Adrenal gland (tissue), 5 donors: Measurements from ENCODE around the gene SH3BP5L.

ENCODE experiments used
- POLR2A ChIP-seq, 2 donors: fragments of 450-650 bp; IDR thresholded peaks; one replicate each; pipeline ENCODE4 v1.6.1; 2017; ENCODE audit warnings: antibody characterized with exemption in 2 of 2, mild to moderate bottlenecking in 2 of 2, moderate library complexity in 1 of 2
- TF ChIP-seq, protein P1 (sequence below), 6 experiments: fragments of 450-650 bp in 4 of 6; fragments of 200-600 bp in 2 of 6; sonication (generic) in 1 of 6; IDR thresholded peaks; 1 replicate in 5 of 6; 2 replicates in 1 of 6; pipeline versions ENCODE4 v1.5.1 to v1.8.0; 2016 to 2021; ENCODE audit warnings: antibody characterized with exemption in 6 of 6, mild to moderate bottlenecking in 2 of 6, moderate library complexity in 1 of 6
- donor health status: DM: no; HTN: no; CAD: no.

DNA sequence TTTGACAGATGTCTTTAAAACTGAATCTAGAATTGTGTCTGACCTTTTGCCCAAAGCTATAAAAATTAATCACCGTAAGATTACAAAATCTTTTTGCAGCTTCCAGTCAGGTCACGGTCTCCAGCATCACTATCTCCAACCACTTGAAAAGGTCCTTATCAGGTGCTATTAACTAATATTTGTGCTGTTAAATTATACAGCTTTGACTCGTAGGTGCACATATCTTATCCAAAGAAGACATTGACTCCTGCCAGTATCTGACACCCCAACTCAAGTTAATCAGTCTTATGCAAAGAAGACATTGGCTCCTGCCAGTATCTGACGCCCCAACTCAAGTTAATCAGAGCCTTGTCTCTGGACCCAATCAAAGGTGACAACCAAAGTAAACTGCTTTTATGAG, 50.3 kb downstream of the SH3BP5L start:
- no peak for TF ChIP-seq POLR2A (IDR thresholded peaks at IDR 0.05)
- TF ChIP-seq, protein P1, sequence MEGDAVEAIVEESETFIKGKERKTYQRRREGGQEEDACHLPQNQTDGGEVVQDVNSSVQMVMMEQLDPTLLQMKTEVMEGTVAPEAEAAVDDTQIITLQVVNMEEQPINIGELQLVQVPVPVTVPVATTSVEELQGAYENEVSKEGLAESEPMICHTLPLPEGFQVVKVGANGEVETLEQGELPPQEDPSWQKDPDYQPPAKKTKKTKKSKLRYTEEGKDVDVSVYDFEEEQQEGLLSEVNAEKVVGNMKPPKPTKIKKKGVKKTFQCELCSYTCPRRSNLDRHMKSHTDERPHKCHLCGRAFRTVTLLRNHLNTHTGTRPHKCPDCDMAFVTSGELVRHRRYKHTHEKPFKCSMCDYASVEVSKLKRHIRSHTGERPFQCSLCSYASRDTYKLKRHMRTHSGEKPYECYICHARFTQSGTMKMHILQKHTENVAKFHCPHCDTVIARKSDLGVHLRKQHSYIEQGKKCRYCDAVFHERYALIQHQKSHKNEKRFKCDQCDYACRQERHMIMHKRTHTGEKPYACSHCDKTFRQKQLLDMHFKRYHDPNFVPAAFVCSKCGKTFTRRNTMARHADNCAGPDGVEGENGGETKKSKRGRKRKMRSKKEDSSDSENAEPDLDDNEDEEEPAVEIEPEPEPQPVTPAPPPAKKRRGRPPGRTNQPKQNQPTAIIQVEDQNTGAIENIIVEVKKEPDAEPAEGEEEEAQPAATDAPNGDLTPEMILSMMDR (IDR thresholded peaks at IDR 0.05) = no peak
